IMR-90 (cell line): Measurements from ENCODE around the gene ISCU. TPM values are rescaled to one million over a fixed set of nuclear protein-coding genes. Genes with fewer than 3 reads are reported as not detected.

Source experiments
- ATAC-seq: fragments of 200-7000 bp; cut with Tn5 transposase; 2 replicates; pipeline ENCODE4 v1.9.1; 2020; ENCODE audit warnings: low read depth, mild to moderate bottlenecking, moderate library complexity
- BruUV-seq: library from RNA; stranded (reverse); fragments of 400-500 nt; replicated peaks from 2 replicates; lab custom pipeline; 2021; lab: Mats Ljungman, UMichigan
- CTCF ChIA-PET: fragments of 300-600 bp; formaldehyde crosslinking; extraction: SDS; loops from one replicate; lab custom pipeline; 2021; ENCODE audit warnings: antibody characterized with exemption; lab: Yijun Ruan, JAX
- POLR2A ChIA-PET: fragments of 300-600 bp; sonication (Branson Sonifier 250); formaldehyde crosslinking; loops from one replicate; lab custom pipeline; 2022; ENCODE audit warnings: antibody characterized with exemption; ENCODE audit not compliant: unreplicated experiment; lab: Charles Lee
- DNase-seq: peaks from one replicate; pipeline ENCODE4 v3.0.0; 2013
- H2AFZ ChIP-seq: replicated peaks from 2 replicates; pipeline ENCODE3; 2013; ENCODE audit warnings: low read length, mild to moderate bottlenecking; ENCODE audit not compliant: poor library complexity
- H2AK5ac ChIP-seq: 2 replicates; pipeline ENCODE4 v1.6.1; 2013; ENCODE audit warnings: low read depth, low read length, inconsistent platforms
- H2AK9ac ChIP-seq: replicated peaks from 2 replicates; pipeline ENCODE3; 2013; ENCODE audit warnings: mild to moderate bottlenecking, low read depth, low read length, moderate library complexity; ENCODE audit not compliant: poor library complexity
- H2BK120ac ChIP-seq: 2 replicates; pipeline ENCODE4 v1.6.1; 2013; ENCODE audit warnings: low read depth, low read length, inconsistent platforms
- H2BK15ac ChIP-seq: 3 replicates; pipeline ENCODE4 v1.6.1; 2013; ENCODE audit warnings: low read depth, low read length, inconsistent platforms
- H2BK20ac ChIP-seq: 2 replicates; pipeline ENCODE4 v1.6.1; 2013; ENCODE audit warnings: low read depth, mild to moderate bottlenecking, inconsistent platforms, low read length, moderate library complexity
- H2BK5ac ChIP-seq: 2 replicates; pipeline ENCODE4 v1.6.1; 2013; ENCODE audit warnings: mild to moderate bottlenecking, low read depth, low read length, inconsistent platforms; ENCODE audit not compliant: poor library complexity, severe bottlenecking
- H3K14ac ChIP-seq: replicated peaks from 2 replicates; pipeline ENCODE4 v1.6.1; 2013; ENCODE audit warnings: low read depth, low read length, inconsistent platforms
- H3K18ac ChIP-seq: 2 replicates; pipeline ENCODE4 v1.6.1; 2013; ENCODE audit warnings: low read depth, low read length, control low read depth
- H3K23ac ChIP-seq: 2 replicates; pipeline ENCODE4 v1.6.1; 2013; ENCODE audit warnings: low read depth, low read length, inconsistent platforms
- H3K27ac ChIP-seq: 2 replicates; pipeline ENCODE4 v1.5.1; 2013; ENCODE audit warnings: mild to moderate bottlenecking, control low read depth, low read length; ENCODE audit not compliant: insufficient read depth
- H3K27me3 ChIP-seq: 2 replicates; pipeline ENCODE4 v1.6.1; 2013; ENCODE audit warnings: low read length; ENCODE audit not compliant: control insufficient read depth, insufficient read depth
- H3K36me3 ChIP-seq: 2 replicates; pipeline ENCODE4 v1.6.1; 2013; ENCODE audit warnings: low read length, mixed read lengths; ENCODE audit not compliant: control insufficient read depth, insufficient read depth
- H3K4ac ChIP-seq: 2 replicates; pipeline ENCODE4 v1.6.1; 2013; ENCODE audit warnings: low read depth, low read length, inconsistent platforms
- H3K4me1 ChIP-seq: 2 replicates; pipeline ENCODE4 v1.6.1; 2013; ENCODE audit warnings: low read length, mixed read lengths; ENCODE audit not compliant: control insufficient read depth, insufficient read depth
- H3K4me2 ChIP-seq: 2 replicates; pipeline ENCODE4 v1.6.1; 2013; ENCODE audit warnings: low read depth, mild to moderate bottlenecking, control low read depth, low read length, moderate library complexity
- H3K4me3 ChIP-seq: 2 replicates; pipeline ENCODE4 v1.5.1; 2013; ENCODE audit warnings: low read depth, mild to moderate bottlenecking, control low read depth, low read length, moderate library complexity; ENCODE audit not compliant: insufficient read depth
- H3K56ac ChIP-seq: 2 replicates; pipeline ENCODE4 v1.6.1; 2013; ENCODE audit warnings: low read length, inconsistent platforms; ENCODE audit not compliant: insufficient read depth; ENCODE audit errors: extremely low read depth
- H3K79me1 ChIP-seq, 2 experiments: 2 replicates each; pipeline ENCODE4 v1.6.1; 2013; ENCODE audit warnings: low read length in 2 of 2, inconsistent platforms in 1 of 2, low read depth in 1 of 2
- H3K9ac ChIP-seq: 2 replicates; pipeline ENCODE4 v1.6.1; 2013; ENCODE audit warnings: low read depth, low read length, control low read depth
- H3K9me1 ChIP-seq: 2 replicates; pipeline ENCODE4 v1.6.1; 2013; ENCODE audit warnings: low read length, inconsistent platforms; ENCODE audit not compliant: insufficient read depth
- H3K9me3 ChIP-seq: 2 replicates; pipeline ENCODE4 v1.6.1; 2013; ENCODE audit warnings: low read length; ENCODE audit not compliant: control insufficient read depth, insufficient read depth
- H4K20me1 ChIP-seq: 2 replicates; pipeline ENCODE4 v1.6.1; 2013; ENCODE audit warnings: low read length, inconsistent platforms; ENCODE audit not compliant: insufficient read depth
- H4K5ac ChIP-seq: 2 replicates; pipeline ENCODE4 v1.6.1; 2013; ENCODE audit warnings: mild to moderate bottlenecking, low read depth, low read length, control low read depth
- H4K8ac ChIP-seq, 2 experiments: 2 replicates each; pipeline ENCODE4 v1.6.1; 2013; ENCODE audit warnings: low read depth in 2 of 2, low read length in 2 of 2, control low read depth in 1 of 2, inconsistent platforms in 1 of 2
- H4K91ac ChIP-seq: 2 replicates; pipeline ENCODE4 v1.6.1; 2013; ENCODE audit warnings: low read depth, low read length, inconsistent platforms; ENCODE audit not compliant: insufficient read depth
- BHLHE40 ChIP-seq: fragments of 150-350 bp; IDR thresholded peaks from 2 replicates; pipeline ENCODE4 v1.6.1; 2016; ENCODE audit warnings: mild to moderate bottlenecking, low read depth, low read length
- FOS ChIP-seq: fragments of 150-350 bp; IDR thresholded peaks from 2 replicates; pipeline ENCODE4 v1.6.1; 2016; ENCODE audit warnings: low read depth, low read length
- POLR2A ChIP-seq: IDR thresholded peaks from 2 replicates; pipeline ENCODE4 v1.6.1; 2012; ENCODE audit warnings: mild to moderate bottlenecking, low read depth, low read length
- WGBS, 2 experiments: methylation state at CpG; one replicate each; pipeline versions ENCODE4 v1.1.5 to v1.1.7; 2013; ENCODE audit warnings: missing lambda C conversion rate in 2 of 2; ENCODE audit not compliant: insufficient read length in 1 of 2; ENCODE audit errors: extremely low coverage in 2 of 2; 5-methylcytosine and 5-hydroxymethylcytosine counted together
- dilution Hi-C: fragments of 300-500 bp; cut with HindIII; formaldehyde crosslinking; loops from one replicate; pipeline ENCODE4 v1.14.3; 2018; ENCODE audit warnings: low sequenced_read_pairs; ENCODE audit not compliant: unreplicated experiment
- in situ Hi-C: fragments of 300-500 bp; cut with MboI; formaldehyde crosslinking; loops from 3 replicates; pipeline ENCODE4 v1.14.3; 2019; ENCODE audit warnings: low sequenced_read_pairs, inconsistent platforms, mixed read lengths
- intact Hi-C: fragments of 100-400 bp; cut with micrococcal nuclease; formaldehyde crosslinking; loops from 2 replicates; pipeline ENCODE4 v1.10.0; 2022
- polyA plus RNA-seq, 3 experiments: library from polyadenylated mRNA; depleted of rRNA; stranded (reverse); fragments of >200 nt; gene quantifications; 2 replicates each; pipeline ENCODE4 v1.2.3, GENCODE V29; 2012; ENCODE audit warnings: low replicate concordance in 1 of 3
- total RNA-seq: library from RNA; depleted of rRNA; stranded (reverse); fragments of >200 nt; gene quantifications from 2 replicates; pipeline ENCODE4 v1.2.3, GENCODE V29; 2012

ISCU gene
- total and polyA plus RNA-seq, 2 of the 4 experiments (the other 2 are of a cell fraction), result 52.7 to 87.2 TPM

DNA sequence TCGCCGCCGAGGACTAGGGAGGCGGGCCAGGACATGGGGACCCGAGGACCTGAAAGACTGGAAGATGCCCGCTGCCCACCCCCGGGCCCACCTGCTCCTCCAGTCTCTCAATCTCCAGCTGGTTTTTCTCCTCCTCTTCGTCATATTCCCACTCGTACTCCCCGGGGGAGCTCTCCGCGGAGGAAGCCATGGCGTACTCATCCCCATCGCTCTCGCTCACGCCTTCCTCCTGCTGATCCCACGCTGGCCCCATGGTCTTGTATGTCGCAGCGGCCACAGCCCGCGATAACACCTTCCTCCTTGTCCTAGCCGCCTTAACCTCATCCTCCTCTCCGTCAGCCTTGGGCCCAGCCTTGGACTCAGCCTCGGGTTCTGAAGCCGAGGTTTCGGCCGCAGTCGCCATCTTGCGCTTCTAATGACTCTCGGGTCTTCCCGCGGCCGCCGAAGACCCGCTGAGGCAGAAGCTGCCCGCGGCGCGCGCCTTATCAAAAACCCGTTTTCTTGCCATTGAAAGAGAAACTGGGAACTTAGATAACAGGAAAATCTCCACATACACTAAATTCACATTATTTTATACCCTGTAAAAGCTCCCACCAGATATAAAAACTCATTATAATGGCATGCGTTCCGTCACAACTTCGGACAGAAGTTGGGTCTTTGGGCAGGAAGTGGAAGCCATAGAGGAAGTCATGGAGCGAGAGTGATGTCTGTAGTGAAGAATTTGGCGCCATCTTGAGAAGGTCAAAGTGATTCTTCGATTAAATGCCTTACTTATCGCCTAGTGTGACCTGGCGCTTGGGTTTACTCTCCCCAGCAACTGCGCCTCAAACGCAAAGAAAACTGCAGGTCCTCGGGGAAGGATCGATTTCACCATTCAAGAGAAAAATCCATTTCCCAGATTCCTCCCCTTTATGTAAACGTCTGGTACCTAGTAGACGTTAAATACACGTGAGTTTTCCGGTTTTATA, 1.4 kb upstream of the ISCU start, which contains the start of gene SART3:
TSS of gene SART3 (minus strand) at position 422 of the 968 bp plus-strand sequence. CDS start at position 403, 19 bp downstream.
- H2AK5ac ChIP-seq, result peak within 1 kb of the TSS; percentile 90
- intact Hi-C loops, result no loop called here
- peak within 1 kb of the TSS; percentile 97 for H3K27ac ChIP-seq
- peak; percentile 89 for DNase-seq
- H2BK5ac ChIP-seq, result peak within 1 kb of the TSS; percentile 92
- peak within 1 kb of the TSS; percentile 33; the same call in 1 of the 3 replicates for H2BK15ac ChIP-seq
- H3K4me2 ChIP-seq, result peak within 1 kb of the TSS; percentile 99
- peak; percentile 24; the same call in 1 of the 2 replicates for TF ChIP-seq FOS
- peak; percentile 87 for TF ChIP-seq POLR2A
- no peak for TF ChIP-seq BHLHE40
- no peaks in the 10 kb centered on the region for H3K9me3 ChIP-seq
- H3K36me3 ChIP-seq, result peaks cover 15% of the 10 kb centered on the region
- peaks cover 15 to 66% of the 10 kb centered on the region in 2 experiments for H3K79me1 ChIP-seq
- dilution Hi-C loops, result no loop called here
- no peaks in the 10 kb centered on the region for H3K4me1 ChIP-seq
- H2BK20ac ChIP-seq, result no peak within 1 kb of the TSS
- peak within 1 kb of the TSS; percentile 93 for H2AK9ac ChIP-seq
- ChIA-PET POLR2A (interaction anchor here (0.6 kb wide), 1 partner anchor 49 kb away, joined by 3 read pairs; no protein-coding TSS in a partner anchor), CTCF (no interaction called here)
- no peaks in the 10 kb centered on the region for H3K27me3 ChIP-seq
- WGBS, 2 experiments, result 0% methylated on average over 20 of the region's 57 CpGs; no CpG with 5 or more reads in 1 of the 2 experiments
- peak within 1 kb of the TSS; percentile 91 for H3K56ac ChIP-seq
- peaks cover 32% of the 10 kb centered on the region for H4K20me1 ChIP-seq
- peak within 1 kb of the TSS; percentile 98 for H3K4ac ChIP-seq
- peak within 1 kb of the TSS; percentile 92 for H4K91ac ChIP-seq
- in situ Hi-C loops, result loop anchor here (5.0 to 10.0 kb wide), 2 partner anchors 394 to 531 kb away; partner anchors contain the start of gene ALKBH2
- peak within 1 kb of the TSS; percentile 80 to 97 for H4K8ac ChIP-seq
- H2BK120ac ChIP-seq, result peak within 1 kb of the TSS; percentile 74
- H3K4me3 ChIP-seq, result peak within 1 kb of the TSS; percentile 92
- H3K9me1 ChIP-seq, result peaks cover 9% of the 10 kb centered on the region; the same call in 1 of the 2 replicates
- peak; percentile 58 for ATAC-seq
- peak within 1 kb of the TSS; percentile 99 for H3K9ac ChIP-seq
- H4K5ac ChIP-seq, result peak within 1 kb of the TSS; percentile 96
- BruUV-seq, result no TSS peak
- H2AFZ ChIP-seq, result peak within 1 kb of the TSS; percentile 96
- peak within 1 kb of the TSS; percentile 96 for H3K23ac ChIP-seq
- H3K14ac ChIP-seq, result peak within 1 kb of the TSS; percentile 99
- H3K18ac ChIP-seq, result peak within 1 kb of the TSS; percentile 76
